IPS-NIHi11 (cell line): ENCODE data around the gene ABTB2.

Source experiments
- DNase-seq: peaks from one replicate; pipeline ENCODE4 v3.0.0; 2012; ENCODE audit warnings: mixed read lengths, low spot score

The ABTB2 gene

DNA sequence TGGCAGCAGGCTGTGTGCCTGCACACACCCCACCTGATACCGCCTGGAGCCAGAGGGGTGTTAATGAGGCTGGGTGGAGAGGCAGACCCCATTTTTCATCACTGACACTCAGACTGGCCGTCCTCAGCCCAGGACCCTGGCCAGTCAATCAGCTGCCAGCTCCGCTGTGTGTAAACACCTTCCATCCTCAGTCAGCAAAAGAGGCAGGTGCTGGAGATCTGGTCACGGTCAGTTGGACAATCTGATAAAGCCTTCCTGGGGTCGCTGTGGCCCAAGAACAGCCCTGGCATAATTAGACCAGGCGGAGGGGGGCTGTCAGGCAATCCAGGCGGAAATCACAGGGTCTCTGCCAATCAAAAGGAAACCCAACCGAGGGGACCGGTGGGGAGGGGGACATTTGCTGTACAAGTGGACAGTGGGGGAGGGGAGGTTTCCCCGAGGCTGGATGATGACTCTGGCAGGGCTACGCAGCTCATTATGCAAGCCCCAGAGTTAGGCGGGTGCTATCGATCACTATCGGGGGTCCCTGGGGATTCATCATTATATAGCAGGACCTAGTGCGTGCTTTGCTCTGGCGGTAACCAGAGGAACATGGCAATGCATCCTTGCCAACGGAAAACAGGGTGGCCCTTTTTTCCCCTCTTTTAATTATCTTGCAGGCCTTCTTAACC lies 72.9 kb downstream of the ABTB2 start:
- DNase-seq = no peak

DNA sequence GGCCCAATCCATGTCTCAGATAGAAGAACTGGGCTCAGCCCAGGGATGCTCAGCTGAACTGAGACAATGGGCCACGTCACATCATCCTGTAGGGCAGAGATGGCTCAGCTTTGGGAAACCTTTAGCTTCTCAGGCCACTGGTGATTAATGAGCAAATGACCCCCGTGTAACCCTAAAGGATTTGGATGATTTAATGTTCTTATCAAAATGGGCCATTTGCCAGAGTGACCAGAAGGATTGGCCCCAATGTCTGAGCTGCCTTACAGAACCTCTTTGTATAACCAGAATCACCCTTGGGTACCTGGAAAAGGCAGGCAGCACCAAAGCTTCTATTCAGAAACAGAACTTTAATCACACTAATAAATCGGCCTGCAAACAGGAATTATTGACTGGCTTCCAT lies 73.7 kb downstream of the ABTB2 start:
- DNase-seq = no peak

DNA sequence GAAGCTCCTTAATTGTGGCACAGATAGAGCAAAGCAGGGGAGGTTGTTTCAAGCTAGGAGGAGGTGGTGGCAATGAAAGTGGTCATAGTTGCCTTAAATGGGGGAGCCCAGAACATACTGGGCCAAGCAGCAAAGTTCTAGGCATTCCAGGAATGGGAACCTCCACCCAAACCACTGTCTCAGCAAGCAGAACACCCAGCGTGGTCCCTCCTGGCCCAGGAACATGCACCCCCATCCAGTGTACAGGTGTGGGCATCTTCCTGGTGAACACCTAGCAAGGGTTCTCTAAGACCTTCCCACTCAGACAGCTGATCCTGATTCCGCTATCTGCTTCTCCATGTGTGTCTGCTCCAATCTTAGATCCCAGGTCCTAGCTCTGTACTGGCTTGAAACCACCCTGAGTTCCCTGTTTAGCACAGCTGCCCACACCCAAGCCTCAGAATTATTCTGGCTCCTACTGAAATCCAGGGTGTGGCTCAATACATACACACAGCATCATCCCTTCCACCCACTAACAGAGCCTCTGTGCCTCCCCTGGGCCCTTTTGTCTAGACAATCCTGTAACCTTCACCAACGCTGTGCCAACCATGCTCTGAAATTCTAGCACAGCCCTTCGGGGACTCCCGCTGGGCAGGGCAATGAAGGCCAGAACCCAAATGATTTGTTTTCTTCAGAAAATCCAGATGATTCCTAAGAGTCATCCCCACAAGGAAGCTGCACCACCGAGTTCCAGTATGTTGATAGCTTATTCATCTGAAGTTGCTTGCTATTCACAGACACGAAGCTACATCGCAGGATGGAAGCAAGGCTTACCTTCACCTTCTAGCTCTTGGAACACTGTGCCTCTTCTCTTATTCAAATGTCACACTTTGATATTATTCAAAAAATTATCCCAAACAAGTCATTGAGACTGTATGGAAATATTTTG lies 76.6 kb downstream of the ABTB2 start:
- no peak for DNase-seq

DNA sequence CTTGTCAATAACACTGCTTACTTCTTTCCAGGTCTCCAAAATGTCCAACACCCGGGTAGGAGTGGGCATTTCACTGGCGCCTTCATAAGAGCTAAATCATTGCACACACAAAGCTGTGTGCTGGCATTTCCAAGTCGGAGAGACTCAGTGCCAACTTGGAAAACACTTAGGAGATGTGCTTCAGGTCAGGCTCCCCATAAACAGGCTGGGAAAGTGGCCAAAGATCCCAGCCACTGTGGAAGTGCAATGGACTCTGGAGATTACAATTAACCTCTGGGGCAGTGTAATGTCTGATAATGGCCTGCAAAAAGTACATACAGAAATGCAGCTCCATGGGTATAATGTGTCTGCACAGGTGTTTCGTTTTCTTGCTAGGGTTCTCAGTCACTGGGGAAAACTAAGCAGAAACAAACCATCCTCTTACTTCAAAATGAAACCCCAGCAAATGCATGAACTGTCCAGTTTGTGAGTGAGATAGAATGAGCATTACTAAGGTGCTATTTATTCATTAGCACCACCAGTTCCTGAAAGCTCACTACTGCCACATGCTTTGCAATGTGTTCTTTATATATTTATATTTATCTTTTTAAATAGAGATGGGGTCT lies 79.0 kb downstream of the ABTB2 start:
- DNase-seq = no peak

DNA sequence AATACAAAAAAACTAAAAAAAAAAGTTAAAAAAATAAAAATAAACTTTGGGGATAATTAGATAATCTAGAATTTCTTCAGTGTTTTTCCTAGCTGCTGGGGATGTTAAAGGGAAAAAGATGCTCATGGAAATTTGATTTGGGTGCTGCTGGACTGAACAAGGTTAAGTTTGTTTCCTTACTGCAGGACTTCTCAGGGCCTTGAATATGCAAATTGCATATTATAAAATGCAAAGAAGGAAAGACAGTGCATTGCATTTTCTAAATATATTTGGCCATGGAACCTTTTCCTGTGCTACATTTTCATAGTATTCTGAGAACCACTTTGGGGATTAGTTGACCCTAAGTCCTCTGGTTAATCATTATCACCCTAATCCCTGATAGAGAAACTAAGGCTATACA lies 79.6 kb downstream of the ABTB2 start:
- DNase-seq = no peak

DNA sequence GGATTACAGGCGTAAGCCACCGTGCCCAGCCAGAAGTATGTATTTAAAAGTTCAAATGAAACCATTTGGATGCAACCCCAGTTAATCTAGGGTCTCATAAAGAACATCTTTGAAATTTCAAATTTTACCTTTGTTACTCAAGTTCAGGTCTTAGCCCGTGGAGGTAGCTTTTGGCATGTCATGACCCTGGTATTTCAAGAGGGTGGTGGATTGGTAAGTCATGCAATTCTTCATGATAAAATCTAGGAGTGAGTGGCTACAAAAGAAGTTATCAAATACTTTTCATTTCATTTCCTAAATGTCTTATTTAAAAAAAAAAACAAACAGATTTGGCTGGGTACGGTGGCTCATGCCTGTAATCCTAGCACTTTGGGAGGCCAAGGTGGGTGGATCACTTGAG lies 80.6 kb downstream of the ABTB2 start:
- DNase-seq = no peak

DNA sequence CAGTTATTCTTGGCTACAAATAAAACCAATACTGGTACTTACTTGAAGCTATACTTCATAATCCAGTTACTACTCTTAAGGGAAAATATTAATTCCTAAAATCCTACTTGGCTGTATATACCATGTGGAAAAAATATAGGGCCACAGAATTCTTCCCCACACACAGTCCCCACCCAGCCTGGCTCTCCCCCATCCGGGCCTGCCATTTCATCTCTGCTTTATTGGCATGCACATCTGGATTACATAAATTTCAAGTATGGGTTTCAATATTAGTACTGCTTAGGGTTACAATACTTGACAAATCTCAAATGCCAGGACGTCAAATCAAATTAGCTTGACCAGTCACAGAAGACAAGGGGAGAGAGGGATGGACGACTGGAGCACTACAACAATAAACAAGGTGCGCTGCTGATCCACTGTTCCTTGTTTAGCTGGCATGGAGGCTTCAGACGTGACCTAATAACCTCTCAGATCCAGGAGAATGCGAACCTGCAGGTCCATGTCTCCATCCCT lies 81.4 kb downstream of the ABTB2 start:
- DNase-seq = no peak

DNA sequence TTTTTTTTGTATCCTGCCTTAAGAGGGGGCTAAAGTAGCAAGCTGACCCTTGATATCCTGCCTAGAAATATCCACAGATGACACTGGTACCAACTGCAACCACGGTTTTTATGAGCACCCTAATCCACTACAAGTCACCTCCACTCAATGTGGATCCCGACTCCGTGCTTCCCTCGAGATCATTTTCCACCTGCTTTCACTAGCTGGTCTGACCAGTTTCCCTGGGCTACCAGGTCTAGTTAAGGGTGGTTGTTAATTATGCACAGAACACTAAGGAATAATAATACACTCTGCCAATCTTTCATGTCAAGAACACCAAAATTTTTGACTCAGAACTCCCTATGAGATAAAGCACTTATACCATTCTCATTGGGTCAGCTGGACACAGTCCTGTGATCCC lies 82.3 kb downstream of the ABTB2 start:
- DNase-seq = no peak

DNA sequence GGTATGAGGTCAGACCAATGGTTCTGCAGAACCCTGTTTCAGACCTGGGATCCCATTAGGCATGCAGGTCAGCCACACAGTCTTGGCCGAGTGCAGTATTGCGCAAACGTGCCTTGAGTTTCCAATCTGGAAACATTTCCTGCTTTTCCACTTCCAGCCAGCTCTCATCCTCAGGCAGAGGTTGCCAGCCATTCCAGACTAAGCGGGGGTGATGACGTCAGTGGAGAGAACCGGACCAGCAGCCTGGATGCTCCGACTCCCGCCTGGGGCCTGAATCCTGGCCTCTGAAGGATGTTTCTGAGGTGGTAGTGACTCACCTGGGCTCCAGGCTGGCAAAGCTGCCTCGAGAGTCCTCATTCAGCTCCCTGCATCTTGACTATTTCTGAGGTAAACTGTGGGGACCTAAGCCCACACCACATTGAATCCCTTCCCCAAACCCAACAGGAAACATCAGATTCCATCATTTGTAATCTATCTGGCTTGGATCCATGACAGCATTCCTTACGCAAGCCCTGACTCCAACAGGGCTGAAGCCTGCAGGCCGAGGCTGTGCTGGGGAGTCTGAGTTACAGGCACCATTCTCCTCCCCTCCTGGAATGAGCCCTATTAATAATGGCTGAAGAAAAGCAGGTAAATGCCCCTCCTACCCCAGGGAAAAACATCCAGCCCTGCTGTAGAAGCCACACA lies 83.0 kb downstream of the ABTB2 start:
- peak; percentile 68 for DNase-seq

DNA sequence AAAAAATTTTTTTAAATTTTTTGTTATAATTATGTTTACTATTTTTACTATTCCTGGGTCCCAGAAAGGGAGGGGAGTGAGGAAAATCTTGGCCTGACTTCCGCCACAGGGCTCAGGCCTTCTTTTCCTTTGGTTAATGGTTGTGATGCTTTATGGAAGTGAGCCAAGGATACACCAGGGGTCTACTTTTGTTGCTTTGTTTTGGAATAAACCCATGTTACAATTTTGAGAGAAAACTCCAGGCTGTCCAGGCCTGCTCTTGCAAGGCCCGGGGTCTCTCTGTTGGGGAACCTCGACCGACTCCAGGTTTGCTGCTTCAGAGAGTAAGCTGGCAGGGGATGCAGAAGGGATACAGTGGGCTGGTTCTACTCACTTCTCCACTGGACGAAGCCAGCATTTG lies 84.7 kb downstream of the ABTB2 start:
- no peak for DNase-seq

DNA sequence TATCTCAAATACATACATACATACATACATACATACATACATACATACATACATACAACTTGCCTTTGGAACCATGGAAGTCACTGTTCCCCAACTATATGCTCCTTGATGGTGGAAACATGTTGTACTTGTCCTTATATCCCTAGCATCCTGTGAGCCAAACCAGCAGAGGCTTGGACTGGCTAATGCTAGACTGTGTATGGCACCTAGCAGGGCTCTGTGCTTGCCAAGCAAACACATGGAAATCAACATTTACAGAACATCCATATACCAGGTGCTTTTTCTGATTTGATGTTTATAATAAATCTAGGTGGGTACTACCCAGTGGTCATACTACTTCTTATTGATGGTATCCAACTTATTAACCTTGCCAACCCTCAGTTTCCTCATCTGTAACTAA lies 86.1 kb downstream of the ABTB2 start:
- DNase-seq = no peak

DNA sequence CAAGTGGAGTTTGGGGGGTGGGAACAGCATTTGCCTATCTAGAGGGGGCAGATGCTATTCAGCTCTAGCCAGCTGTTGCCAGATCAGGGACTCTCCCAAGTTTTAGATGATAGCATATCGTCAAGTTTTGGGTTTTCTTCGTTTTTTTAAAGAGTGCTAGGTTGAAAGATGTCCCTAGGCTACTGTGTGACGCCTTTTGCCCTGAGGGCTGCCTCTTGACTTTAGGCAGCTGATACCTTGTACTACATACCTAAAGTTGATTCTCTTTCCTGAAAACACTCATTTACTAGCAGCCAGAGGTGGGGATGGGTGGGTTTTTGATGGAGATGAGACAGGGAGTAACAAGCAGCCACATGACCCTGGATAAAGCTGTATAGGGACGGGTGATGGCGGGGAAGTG lies 87.1 kb downstream of the ABTB2 start:
- no peak for DNase-seq

DNA sequence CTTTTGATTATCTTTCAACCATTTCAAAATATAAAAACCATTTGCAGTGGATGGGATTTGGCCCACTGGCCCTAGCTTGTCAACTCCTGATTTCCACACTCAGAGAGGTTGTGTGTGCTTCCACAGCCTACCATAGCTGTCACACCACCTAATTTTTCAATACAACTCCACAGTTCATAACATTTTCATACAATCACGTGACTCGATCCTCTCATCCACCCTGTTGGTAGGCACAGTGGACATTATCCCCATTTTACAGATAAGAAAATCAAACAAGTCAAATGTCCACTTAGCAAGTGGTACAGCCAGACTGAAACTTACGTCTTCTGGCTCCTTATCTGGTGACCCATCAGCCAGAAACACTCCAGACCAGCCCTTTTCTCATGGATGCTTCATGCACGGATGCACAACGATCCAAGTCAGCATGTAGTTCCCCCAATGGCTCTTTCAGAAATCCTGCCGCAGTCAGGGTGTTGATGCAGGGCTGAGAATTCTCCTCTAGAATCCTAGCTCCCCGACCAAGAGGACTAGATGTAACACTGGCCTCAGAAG lies 88.0 kb downstream of the ABTB2 start:
- DNase-seq = no peak

DNA sequence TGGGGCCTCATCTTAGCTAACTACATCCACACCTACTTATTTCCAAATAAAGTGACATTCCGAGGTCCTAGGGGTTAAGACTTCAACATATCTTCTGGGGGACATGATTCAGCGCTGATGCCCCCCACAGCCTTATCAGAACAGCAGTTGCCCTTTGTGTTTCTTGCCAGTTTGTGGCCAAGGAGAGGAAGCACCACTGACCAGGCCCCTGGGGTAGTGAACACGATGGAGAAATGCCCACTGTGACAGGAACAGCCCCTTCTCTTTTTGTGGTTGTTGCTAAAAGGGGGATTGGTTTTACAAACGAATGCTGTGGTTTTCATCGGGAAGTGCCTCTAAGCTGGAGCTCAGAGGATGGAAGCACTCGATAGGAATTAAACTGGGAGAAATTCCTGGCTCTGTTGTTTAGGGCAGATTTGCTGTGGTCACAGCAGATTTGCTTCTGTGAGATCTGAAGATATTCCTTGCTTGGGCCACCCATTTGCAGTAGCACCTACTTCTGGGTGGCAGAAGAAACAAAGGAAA lies 88.8 kb downstream of the ABTB2 start:
- no peak for DNase-seq

DNA sequence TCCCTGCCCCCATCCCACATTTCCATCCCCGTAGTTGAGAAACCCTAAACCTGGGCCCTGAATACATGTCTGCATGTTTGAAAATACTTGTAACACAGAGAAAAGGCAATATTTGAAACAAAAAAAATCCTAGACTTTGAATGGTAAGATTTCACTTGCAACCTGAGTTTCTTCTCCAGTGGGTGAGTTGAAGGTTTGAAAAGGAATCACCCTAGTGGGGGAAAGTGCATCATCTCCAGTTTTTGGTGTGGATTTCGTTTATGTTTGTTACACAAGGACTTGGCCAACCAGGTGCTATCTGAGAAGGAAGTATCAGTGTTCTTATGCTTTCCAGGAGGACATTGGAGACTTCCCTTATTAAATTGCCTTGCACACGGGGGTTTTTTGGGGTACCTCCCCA lies 90.4 kb downstream of the ABTB2 start:
- no peak for DNase-seq

DNA sequence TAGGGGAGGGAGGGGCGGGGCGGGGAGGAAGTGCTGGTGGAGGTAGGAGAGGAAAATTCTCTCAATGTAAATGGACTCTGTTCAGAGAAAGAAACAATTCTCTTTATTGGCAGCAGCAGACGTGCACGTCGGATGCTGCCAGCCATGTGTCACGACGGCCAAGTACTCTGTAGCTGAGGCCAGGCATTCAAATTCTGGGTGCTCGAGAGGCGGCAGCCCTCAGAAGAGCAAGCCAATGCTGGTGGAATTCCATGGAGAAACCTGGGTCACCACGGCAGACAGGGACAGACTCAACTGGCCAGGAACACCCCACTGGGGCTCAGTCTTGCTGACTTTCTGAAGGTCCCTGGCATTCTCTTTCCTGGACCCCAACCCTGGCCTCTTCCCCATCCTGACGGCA lies 90.8 kb downstream of the ABTB2 start:
- DNase-seq = no peak

DNA sequence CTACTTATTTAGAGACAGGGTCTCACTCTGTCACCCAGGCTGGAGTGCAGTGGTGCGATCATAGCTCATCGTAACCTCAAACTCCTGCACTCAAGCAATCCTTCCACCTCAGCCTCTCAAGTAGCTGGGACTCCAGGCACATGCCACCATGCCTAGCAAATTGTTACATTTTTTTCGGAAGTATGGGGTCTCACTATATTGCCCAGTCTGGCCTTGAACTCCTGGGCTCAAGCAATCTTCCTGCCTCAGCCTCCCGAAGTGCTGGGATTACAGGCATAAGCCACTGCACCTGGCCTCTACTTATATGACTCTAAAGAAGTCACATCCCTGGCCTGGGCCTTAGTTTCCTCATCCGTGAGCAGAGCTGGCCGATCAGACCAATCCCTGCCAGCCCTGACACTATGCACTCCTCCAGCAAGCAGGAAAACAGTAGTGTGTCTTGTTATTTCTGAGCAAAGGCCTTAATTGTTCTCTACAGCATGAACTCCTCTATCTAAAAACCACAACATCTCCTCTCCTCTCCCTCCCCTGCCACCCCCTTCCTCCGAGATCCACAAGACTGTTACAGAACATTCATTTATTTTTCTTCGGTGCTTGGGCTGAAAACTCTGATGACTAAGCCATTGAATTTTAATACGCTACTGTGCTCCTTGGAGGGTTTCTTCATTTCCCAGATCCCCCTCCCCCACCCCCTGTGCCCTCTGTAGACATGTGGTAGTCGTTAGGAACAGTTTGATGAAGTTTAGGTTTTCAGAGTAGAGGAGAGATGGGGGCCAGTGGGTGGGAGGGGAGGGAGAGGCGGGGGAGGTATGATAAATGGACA lies 91.5 kb downstream of the ABTB2 start:
- no peak for DNase-seq

DNA sequence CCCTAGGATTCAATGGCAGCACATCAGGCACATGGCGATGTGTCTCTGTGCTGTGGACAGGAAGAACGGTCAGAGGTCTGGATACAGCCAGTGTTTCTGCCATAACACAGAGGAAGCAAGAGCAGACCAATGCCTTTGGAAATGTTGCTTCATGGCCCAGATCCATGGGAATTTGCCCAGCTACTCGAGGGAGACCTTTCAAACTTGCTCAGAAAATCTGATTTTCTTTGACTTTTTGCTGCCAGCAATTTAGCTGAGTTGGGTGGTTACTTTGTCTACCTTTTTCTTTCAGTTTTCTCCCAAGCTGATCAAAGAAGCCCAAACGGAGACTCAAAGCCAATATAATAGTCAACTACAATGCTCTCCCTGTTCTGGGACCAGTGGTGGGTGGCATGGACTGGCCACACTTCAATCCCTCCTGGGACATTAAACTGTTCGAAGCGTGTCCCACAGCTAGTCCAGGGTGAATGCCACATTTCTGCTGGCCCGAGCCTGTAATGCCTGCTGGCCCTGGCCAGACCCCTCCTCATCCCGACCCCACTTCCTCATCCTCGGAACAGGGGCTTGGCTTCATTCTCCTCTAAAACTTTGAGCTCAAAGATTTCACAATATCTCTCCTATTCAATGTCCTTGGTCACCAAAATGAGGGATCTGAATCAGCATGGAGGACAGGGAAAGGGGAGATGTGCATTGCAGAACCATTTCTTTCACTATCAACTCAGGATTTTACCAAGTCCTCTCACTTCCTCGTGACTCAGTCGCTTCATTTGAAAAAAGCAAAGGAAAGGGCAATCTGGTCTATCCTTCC lies 93.3 kb downstream of the ABTB2 start:
- no peak for DNase-seq

DNA sequence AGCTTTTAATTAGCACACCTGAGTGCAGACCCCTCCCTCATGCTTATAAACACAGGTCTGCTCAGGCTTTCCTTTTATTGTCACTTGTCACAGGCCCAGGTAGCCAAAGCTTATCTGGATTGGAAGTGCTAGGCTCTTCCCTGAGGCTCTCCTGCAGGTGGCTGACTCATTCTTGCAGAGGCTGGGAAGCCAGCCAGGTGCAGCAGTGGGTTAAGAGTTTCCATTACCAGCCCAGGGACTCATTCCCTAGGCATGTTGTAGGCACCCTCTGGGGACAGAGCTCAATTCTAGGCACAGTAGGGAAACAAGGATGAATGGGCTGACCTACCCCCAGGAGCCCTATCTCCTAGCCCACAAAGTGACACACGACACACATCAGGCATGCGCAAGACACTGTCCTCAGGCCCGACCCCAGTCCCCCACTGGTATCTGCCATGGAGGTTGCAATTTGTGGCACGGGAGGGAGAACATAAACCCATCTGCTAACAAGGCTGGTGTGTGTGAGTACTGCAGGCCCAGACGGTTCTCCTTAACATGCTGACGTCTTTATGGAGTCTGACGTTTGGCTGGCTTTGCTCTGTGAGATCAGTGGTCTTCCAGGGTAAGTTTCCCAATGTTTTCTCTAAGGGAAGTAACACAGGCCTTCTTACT lies 94.2 kb downstream of the ABTB2 start:
- peak; percentile 48 for DNase-seq
